ENCODE results near the gene LRRN2.

Gene LRRN2

GRCh38 chr1:204688776-204689175 lies 3.2 kb upstream of the LRRN2 start:
- TF ChIP-seq ZC3H10 (CRISPR knock-in tag; IDR thresholded peaks at IDR 0.05) (no peak), ESRRG (CRISPR knock-in tag; IDR thresholded peaks at IDR 0.05) (no peak), ZFP3 (CRISPR knock-in tag; IDR thresholded peaks at IDR 0.05) (no peak), CREB5 (CRISPR knock-in tag; IDR thresholded peaks at IDR 0.05; ENCODE audit: low read depth) (no peak), RARB (CRISPR knock-in tag; IDR thresholded peaks at IDR 0.05) (no peak), CSDC2 (CRISPR knock-in tag; IDR thresholded peaks at IDR 0.05) (no peak), BACH2 (CRISPR knock-in tag; IDR thresholded peaks at IDR 0.05; ENCODE audit: borderline replicate concordance) (no peak), TOX (CRISPR knock-in tag; IDR thresholded peaks at IDR 0.05; ENCODE audit: borderline replicate concordance) (no peak), ZNF8 (CRISPR knock-in tag; IDR thresholded peaks at IDR 0.05) (no peak)
- TF ChIP-seq, protein P1, sequence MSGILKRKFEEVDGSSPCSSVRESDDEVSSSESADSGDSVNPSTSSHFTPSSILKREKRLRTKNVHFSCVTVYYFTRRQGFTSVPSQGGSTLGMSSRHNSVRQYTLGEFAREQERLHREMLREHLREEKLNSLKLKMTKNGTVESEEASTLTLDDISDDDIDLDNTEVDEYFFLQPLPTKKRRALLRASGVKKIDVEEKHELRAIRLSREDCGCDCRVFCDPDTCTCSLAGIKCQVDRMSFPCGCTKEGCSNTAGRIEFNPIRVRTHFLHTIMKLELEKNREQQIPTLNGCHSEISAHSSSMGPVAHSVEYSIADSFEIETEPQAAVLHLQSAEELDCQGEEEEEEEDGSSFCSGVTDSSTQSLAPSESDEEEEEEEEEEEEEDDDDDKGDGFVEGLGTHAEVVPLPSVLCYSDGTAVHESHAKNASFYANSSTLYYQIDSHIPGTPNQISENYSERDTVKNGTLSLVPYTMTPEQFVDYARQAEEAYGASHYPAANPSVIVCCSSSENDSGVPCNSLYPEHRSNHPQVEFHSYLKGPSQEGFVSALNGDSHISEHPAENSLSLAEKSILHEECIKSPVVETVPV (CRISPR knock-in tag; IDR thresholded peaks at IDR 0.05): no peak
- no peak for ATAC-seq

DNA sequence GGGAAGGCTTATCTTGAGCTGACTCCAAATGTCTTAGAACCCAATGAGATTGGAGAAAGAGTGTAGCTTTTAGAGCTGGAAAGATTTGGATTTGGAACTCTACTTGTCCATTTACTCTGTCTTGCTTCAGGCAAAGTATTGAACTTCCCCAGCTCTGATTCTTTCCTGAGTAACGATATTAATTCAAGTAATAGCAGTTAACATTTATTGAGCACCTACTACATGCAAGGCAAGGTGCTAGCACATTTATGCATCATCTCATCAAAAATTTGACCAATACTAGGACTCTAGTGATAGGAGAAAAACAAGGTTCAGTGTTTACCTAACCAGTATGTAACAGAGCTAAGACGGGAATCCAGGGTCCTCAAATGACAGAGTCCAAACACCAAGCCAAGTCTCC lies 2.5 kb upstream of the LRRN2 start:
- no peak for TF ChIP-seq SNAI2 (CRISPR knock-in tag; IDR thresholded peaks at IDR 0.05)
- TF ChIP-seq RARB (CRISPR knock-in tag; IDR thresholded peaks at IDR 0.05): no peak
- TF ChIP-seq TOX (CRISPR knock-in tag; IDR thresholded peaks at IDR 0.05; ENCODE audit: borderline replicate concordance): no peak
- no peak for TF ChIP-seq POU6F1 (CRISPR knock-in tag; IDR thresholded peaks at IDR 0.05; ENCODE audit: borderline replicate concordance, low read depth)
- no peak for TF ChIP-seq ISL1 (CRISPR knock-in tag; IDR thresholded peaks at IDR 0.05)
- TF ChIP-seq ZFP3 (CRISPR knock-in tag; IDR thresholded peaks at IDR 0.05): no peak
- TF ChIP-seq CSDC2 (CRISPR knock-in tag; IDR thresholded peaks at IDR 0.05): no peak
- TF ChIP-seq PPARA (CRISPR knock-in tag; IDR thresholded peaks at IDR 0.05; ENCODE audit: borderline replicate concordance): no peak
- no peak for TF ChIP-seq TSHZ2 (CRISPR knock-in tag; IDR thresholded peaks at IDR 0.05)
- no peak for TF ChIP-seq ARNTL (CRISPR knock-in tag; IDR thresholded peaks at IDR 0.05; ENCODE audit: borderline replicate concordance, low read depth)
- no peak for TF ChIP-seq TCF4 (CRISPR knock-in tag; IDR thresholded peaks at IDR 0.05; ENCODE audit: borderline replicate concordance)
- no peak for TF ChIP-seq ZNF70 (CRISPR knock-in tag; IDR thresholded peaks at IDR 0.05)
- no peak for TF ChIP-seq ZC3H10 (CRISPR knock-in tag; IDR thresholded peaks at IDR 0.05)
- TF ChIP-seq ESRRG (CRISPR knock-in tag; IDR thresholded peaks at IDR 0.05): no peak
- no peak for TF ChIP-seq GLIS3 (CRISPR knock-in tag; IDR thresholded peaks at IDR 0.05)
- TF ChIP-seq OSR1 (CRISPR knock-in tag; IDR thresholded peaks at IDR 0.05): no peak
- TF ChIP-seq ZNF565 (CRISPR knock-in tag; conservative IDR thresholded peaks at IDR 0.05; ENCODE audit: low read depth): no peak
- TF ChIP-seq ZNF8 (CRISPR knock-in tag; IDR thresholded peaks at IDR 0.05): no peak
- no peak for TF ChIP-seq BACH2 (CRISPR knock-in tag; IDR thresholded peaks at IDR 0.05; ENCODE audit: borderline replicate concordance)
- TF ChIP-seq, protein P2, sequence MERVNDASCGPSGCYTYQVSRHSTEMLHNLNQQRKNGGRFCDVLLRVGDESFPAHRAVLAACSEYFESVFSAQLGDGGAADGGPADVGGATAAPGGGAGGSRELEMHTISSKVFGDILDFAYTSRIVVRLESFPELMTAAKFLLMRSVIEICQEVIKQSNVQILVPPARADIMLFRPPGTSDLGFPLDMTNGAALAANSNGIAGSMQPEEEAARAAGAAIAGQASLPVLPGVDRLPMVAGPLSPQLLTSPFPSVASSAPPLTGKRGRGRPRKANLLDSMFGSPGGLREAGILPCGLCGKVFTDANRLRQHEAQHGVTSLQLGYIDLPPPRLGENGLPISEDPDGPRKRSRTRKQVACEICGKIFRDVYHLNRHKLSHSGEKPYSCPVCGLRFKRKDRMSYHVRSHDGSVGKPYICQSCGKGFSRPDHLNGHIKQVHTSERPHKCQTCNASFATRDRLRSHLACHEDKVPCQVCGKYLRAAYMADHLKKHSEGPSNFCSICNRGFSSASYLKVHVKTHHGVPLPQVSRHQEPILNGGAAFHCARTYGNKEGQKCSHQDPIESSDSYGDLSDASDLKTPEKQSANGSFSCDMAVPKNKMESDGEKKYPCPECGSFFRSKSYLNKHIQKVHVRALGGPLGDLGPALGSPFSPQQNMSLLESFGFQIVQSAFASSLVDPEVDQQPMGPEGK (CRISPR knock-in tag; IDR thresholded peaks at IDR 0.05; ENCODE audit: borderline replicate concordance): no peak
- ATAC-seq: no peak

Measured in SK-N-SH treated with all-trans-retinoic acid at 6 μM for 48 hours (cell line).